Activated CD4-positive, alpha-beta T cell treated with anti-CD3 and anti-CD28 coated beads for 1 hour (primary cell): ENCODE measurements around the gene PYGO2.

Experiments used
- DNase-seq: peaks from one replicate; pipeline ENCODE4 v3.0.0-alpha.2; 2020

PYGO2 gene

GRCh38 chr1:154959426-154959780 is 2.2 kb downstream of the PYGO2 start:
- no peak for DNase-seq

- DNase-seq, result no peak
These were observed 2.7 kb downstream of the PYGO2 start for GRCh38 chr1:154958681-154959425.

GRCh38 chr1:154958036-154958435 is 3.5 kb downstream of the PYGO2 start:
- DNase-seq, result no peak

GRCh38 chr1:154957091-154957657 is 4.4 kb downstream of the PYGO2 start:
- DNase-seq, result no peak

GRCh38 chr1:154956544-154956941 is 5.0 kb downstream of the PYGO2 start:
- DNase-seq, result no peak

GRCh38 chr1:154955718-154956543 is 5.7 kb downstream of the PYGO2 start, which contains the start of gene PBXIP1:
PBXIP1 (minus strand) TSS chr1:154956099; CDS start chr1:154953721, 2,378 bp downstream.
- DNase-seq, result peak; percentile 67

- peak; percentile 85 for DNase-seq
These were observed 6.4 kb downstream of the PYGO2 start for GRCh38 chr1:154955039-154955717.

GRCh38 chr1:154954541-154954940 is 7.0 kb downstream of the PYGO2 start:
- no peak for DNase-seq

- no peak for DNase-seq
These were observed 8.0 kb downstream of the PYGO2 start for GRCh38 chr1:154953611-154954038.

- no peak for DNase-seq
These were observed 8.9 kb downstream of the PYGO2 start for GRCh38 chr1:154952664-154953063.

GRCh38 chr1:154951901-154952657 is 9.5 kb downstream of the PYGO2 start:
- DNase-seq, result no peak

- DNase-seq, result no peak
These were observed 13.5 kb downstream of the PYGO2 start for GRCh38 chr1:154948079-154948478.

GRCh38 chr1:154945962-154946850 is 15.4 kb downstream of the PYGO2 start:
- DNase-seq, result no peak

- no peak for DNase-seq
These were observed 16.2 kb downstream of the PYGO2 start for GRCh38 chr1:154945160-154945961.

GRCh38 chr1:154944401-154945159 is 17.0 kb downstream of the PYGO2 start:
- DNase-seq, result no peak

- DNase-seq, result no peak
These were observed 17.8 kb downstream of the PYGO2 start for GRCh38 chr1:154943649-154944400.

GRCh38 chr1:154941333-154942013 is 20.1 kb downstream of the PYGO2 start:
- DNase-seq, result no peak

GRCh38 chr1:154940651-154941194 is 20.9 kb downstream of the PYGO2 start:
- DNase-seq, result no peak
